GM12892 (cell line): ENCODE results near the gene CCDC92B.

Experiments
- POLR2A ChIP-seq: IDR thresholded peaks from 2 replicates; pipeline ENCODE4 v1.6.1; 2011; ENCODE audit warnings: low read depth, low read length, control low read depth
- POLR2AphosphoS5 ChIP-seq: IDR thresholded peaks from 2 replicates; pipeline ENCODE4 v1.6.1; 2011; ENCODE audit warnings: low read depth, low read length, control low read depth
- TAF1 ChIP-seq: IDR thresholded peaks from 2 replicates; pipeline ENCODE4 v1.6.1; 2011; ENCODE audit warnings: low read depth, mild to moderate bottlenecking, control low read depth, low read length, borderline replicate concordance

DNA sequence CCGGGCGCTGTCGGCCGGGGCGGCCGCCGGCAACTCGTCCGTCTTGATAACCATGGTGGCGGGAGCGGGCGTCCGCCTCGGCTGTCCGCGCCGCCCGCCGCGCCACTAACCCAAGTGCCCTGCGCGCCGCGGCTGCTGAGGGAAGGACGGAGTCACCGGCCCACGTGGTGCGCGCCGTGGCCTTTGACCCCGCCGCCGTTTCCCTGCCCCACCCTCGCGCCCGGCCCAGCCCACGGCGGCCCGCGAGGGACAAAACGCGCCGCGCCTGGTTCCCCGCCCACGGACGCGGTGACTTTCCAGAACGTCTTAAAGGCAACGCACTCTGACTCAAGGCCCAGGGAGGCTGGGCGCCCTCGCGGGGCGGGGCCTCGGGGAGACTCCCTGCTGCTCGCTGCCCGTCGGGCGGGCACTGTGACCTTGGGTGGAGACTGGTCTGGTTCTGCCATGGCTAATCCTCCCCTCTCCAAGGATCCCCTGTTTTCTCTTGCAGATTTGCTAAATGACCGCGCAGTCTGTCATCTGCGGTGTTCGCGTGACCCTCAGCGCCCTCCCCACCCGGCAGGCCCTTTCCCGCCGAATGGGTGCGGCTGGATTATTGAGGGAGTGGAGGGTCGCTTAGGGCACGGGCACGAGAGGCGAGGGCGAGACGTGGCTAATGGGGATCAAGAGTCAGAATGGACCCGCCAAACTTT lies 37.7 kb downstream of the CCDC92B start, which contains the start of gene CLUH:
- TF ChIP-seq POLR2A, result peak; percentile 78
- TF ChIP-seq POLR2AphosphoS5, result peak; percentile 56; the same call in 1 of the 2 replicates
- peak; percentile 55; the same call in 1 of the 2 replicates for TF ChIP-seq TAF1
